ENCODE data around the gene DNAJC3. TPM values are rescaled to one million over a fixed set of nuclear protein-coding genes. Genes with fewer than 3 reads are reported as not detected.

Gene DNAJC3
- total and polyA plus RNA-seq, 8 donors = 11.6 to 70.3 (median 41.2) TPM

- Histone ChIP-seq H3K4me1 (peaks cover 0 to 3% (median under 1%) of the 10 kb centered on the region in 3 donors), H3K27me3 (no peaks in the 10 kb centered on the region), H3K27ac (no peak overlapping the region), H3K9me3 (no peaks in the 10 kb centered on the region), H3K36me3 (peaks cover 0 to 10% (median 0%) of the 10 kb centered on the region in 3 donors), H3K4me3 (no peak overlapping the region)
- no peak for DNase-seq
- intact Hi-C loops (cut with DNase I) = no loop called here
- ATAC-seq = no peak
- no peak for FAIRE-seq
- TF ChIP-seq CTCF (IDR thresholded peaks at IDR 0.05) = no peak
- 96 to 98% methylated on average over 3 of the region's 3 CpGs for WGBS, 2 donors
Observed at GRCh38 chr13:95713651-95714050, 36.7 kb downstream of the DNAJC3 start.

DNA sequence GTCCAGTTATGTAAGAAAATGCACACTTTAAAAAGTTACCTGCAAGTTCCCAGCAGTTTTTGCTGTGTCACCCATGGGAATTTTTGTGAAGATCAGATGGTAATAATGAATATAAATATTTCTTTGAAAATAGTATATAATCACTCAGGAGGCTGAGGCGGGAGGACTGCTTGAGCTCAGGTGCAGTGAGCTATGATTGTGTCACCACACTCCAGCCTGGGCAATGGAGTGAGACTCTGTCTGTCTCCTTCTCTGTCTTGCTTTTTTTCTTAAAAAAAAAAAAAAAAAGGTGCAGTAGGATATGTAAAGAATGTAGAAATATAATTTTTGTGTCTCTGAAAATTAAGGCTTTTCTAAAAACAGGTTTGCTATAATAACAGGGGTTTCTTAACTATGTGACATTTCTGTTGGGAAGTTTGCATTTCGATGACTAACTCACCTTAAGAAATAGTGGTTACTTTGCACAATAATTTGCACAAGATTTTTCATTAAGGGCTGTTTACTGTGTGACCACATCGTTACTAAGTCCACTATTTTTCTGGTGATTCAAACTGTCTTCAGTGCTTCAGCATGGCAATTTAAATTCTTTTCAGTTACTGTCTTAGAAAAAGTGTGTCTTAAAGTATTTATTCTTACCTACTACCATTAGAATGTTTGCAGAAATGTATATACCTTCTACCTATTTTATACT, 37.3 kb downstream of the DNAJC3 start:
- no peak for ATAC-seq
- Histone ChIP-seq H3K4me3 (no peak overlapping the region), H3K27ac (no peak overlapping the region), H3K9me3 (no peaks in the 10 kb centered on the region), H3K4me1 (peaks cover 0 to 3% (median 0%) of the 10 kb centered on the region in 3 donors), H3K36me3 (peaks cover 0 to 10% (median 0%) of the 10 kb centered on the region in 3 donors), H3K27me3 (no peaks in the 10 kb centered on the region)
- no peak for FAIRE-seq
- intact Hi-C loops (cut with DNase I) = no loop called here
- DNase-seq = no peak
- TF ChIP-seq CTCF (IDR thresholded peaks at IDR 0.05) = no peak
- WGBS, 2 donors = 89 to 95% methylated on average over 3 of the region's 3 CpGs

GRCh38 chr13:95716231-95716630, 39.3 kb downstream of the DNAJC3 start:
- Histone ChIP-seq H3K27ac (no peak overlapping the region), H3K4me3 (no peak overlapping the region), H3K4me1 (peaks cover 0 to 3% (median 0%) of the 10 kb centered on the region in 3 donors), H3K27me3 (no peaks in the 10 kb centered on the region), H3K9me3 (no peaks in the 10 kb centered on the region), H3K36me3 (peaks cover 0 to 10% (median 0%) of the 10 kb centered on the region in 3 donors)
- DNase-seq = peak in 1 of 6 donors; percentile 46
- TF ChIP-seq CTCF (IDR thresholded peaks at IDR 0.05) = no peak
- intact Hi-C loops (cut with DNase I) = no loop called here
- no peak for ATAC-seq
- 96 to 97% methylated on average over 11 of the region's 11 CpGs for WGBS, 2 donors
- no peak for FAIRE-seq

GRCh38 chr13:95722241-95722640, 45.3 kb downstream of the DNAJC3 start:
- FAIRE-seq = no peak
- ATAC-seq = no peak
- H3K27ac ChIP-seq = no peak overlapping the region
- H3K4me1 ChIP-seq = peaks cover 0 to under 1% (median 0%) of the 10 kb centered on the region in 3 donors
- intact Hi-C loops (cut with DNase I) = no loop called here
- 83 to 91% methylated on average over 1 of the region's 1 CpG for WGBS, 2 donors
- H3K36me3 ChIP-seq = no peaks in the 10 kb centered on the region
- H3K27me3 ChIP-seq = no peaks in the 10 kb centered on the region
- H3K9me3 ChIP-seq = no peaks in the 10 kb centered on the region
- no peak overlapping the region for H3K4me3 ChIP-seq
- DNase-seq = no peak
- no peak for TF ChIP-seq CTCF (IDR thresholded peaks at IDR 0.05)

DNA sequence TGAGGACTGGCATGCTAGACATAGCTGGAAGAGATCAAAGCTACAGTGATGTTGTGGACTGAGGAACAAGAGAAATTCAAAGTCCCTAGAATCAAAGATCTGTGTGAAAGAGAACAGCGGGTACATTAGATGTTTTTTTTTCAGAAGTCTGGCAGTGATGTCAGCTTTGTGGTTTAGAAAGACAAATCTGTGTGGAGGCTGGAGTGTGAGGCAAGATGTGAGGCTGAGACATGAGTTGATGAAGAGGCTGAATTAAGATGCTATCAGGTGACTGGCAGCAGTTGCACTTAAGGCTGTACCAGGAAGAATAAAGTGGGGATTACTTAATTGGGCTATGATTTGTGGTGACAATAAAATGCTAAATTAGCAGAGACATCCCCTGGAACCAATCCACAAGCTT, 46.5 kb downstream of the DNAJC3 start:
- WGBS, 2 donors = 88 to 94% methylated on average over 1 of the region's 1 CpG
- no peaks in the 10 kb centered on the region for H3K27me3 ChIP-seq
- H3K4me1 ChIP-seq = no peaks in the 10 kb centered on the region
- intact Hi-C loops (cut with DNase I) = no loop called here
- no peaks in the 10 kb centered on the region for H3K9me3 ChIP-seq
- FAIRE-seq (no peak), DNase-seq (no peak), ATAC-seq (no peak)
- TF ChIP-seq CTCF (IDR thresholded peaks at IDR 0.05) = no peak
- H3K27ac ChIP-seq = no peak overlapping the region
- H3K36me3 ChIP-seq = no peaks in the 10 kb centered on the region
- no peak overlapping the region for H3K4me3 ChIP-seq
